Tibial artery (tissue), 4 donors: ENCODE results near the gene GXYLT1.
A peak's percentile ranks its signal among the peaks of the same experiment; 100 is the strongest.

Experiments
- DNase-seq, 2 donors: peaks; one replicate each; pipeline ENCODE4 v3.0.0-alpha.2; 2019
- H3K27ac ChIP-seq, 2 donors: fragments of 200-600 bp; sonication (generic) in 1 of 2; 1 replicate in 1 of 2; 2 replicates in 1 of 2; pipeline ENCODE4 v1.5.1; 2018 to 2019; ENCODE audit warnings: mild to moderate bottlenecking in 1 of 2
- H3K27me3 ChIP-seq, 2 donors: fragments of 200-600 bp; sonication (generic) in 1 of 2; one replicate each; pipeline versions ENCODE4 v1.5.1 to v1.6.0; 2016 to 2019
- H3K36me3 ChIP-seq, 3 donors: fragments of 200-600 bp; sonication (generic) in 2 of 3; one replicate each; pipeline ENCODE4 v1.5.1; 2016 to 2019; ENCODE audit warnings: mild to moderate bottlenecking in 2 of 3
- H3K4me1 ChIP-seq, 4 donors: fragments of 200-600 bp; sonication (generic) in 2 of 4; 1 replicate in 3 of 4; 2 replicates in 1 of 4; pipeline ENCODE4 v1.5.1; 2016 to 2019
- H3K4me3 ChIP-seq, 2 donors: fragments of 200-600 bp; sonication (generic) in 1 of 2; 1 replicate in 1 of 2; 2 replicates in 1 of 2; pipeline ENCODE4 v1.5.1; 2018 to 2019; ENCODE audit warnings: mild to moderate bottlenecking in 2 of 2
- H3K9me3 ChIP-seq, 3 donors: fragments of 200-600 bp; sonication (generic) in 1 of 3; one replicate each; pipeline ENCODE4 v1.5.1; 2016 to 2019
- CTCF ChIP-seq, 2 experiments: fragments of 200-600 bp in 1 of 2; fragments of 450-650 bp in 1 of 2; IDR thresholded peaks; one replicate each; pipeline ENCODE4 v1.5.1; 2017 to 2019; ENCODE audit warnings: antibody characterized with exemption in 2 of 2, mild to moderate bottlenecking in 1 of 2, moderate library complexity in 1 of 2
- intact Hi-C: fragments of 100-400 bp; cut with DNase I; formaldehyde crosslinking; loops from one replicate; pipeline ENCODE4 v1.15.0; 2023; ENCODE audit warnings: low total_unique reads

GXYLT1 gene

GRCh38 chr12:42135259-42135814 lies 9.3 kb downstream of the GXYLT1 start:
- intact Hi-C loops, result no loop called here
- Histone ChIP-seq H3K36me3 (no peaks in the 10 kb centered on the region), H3K9me3 (no peaks in the 10 kb centered on the region), H3K4me1 (peaks cover 0 to 18% (median 8%) of the 10 kb centered on the region in 4 donors), H3K27me3 (no peaks in the 10 kb centered on the region), H3K27ac (no peak overlapping the region), H3K4me3 (no peak overlapping the region)
- no peak for TF ChIP-seq CTCF (IDR thresholded peaks at IDR 0.05)
- DNase-seq, result no peak

GRCh38 chr12:42130672-42131402 lies 13.8 kb downstream of the GXYLT1 start:
- Histone ChIP-seq H3K4me3 (no peak overlapping the region), H3K9me3 (no peaks in the 10 kb centered on the region), H3K27me3 (no peaks in the 10 kb centered on the region), H3K36me3 (no peaks in the 10 kb centered on the region), H3K27ac (no peak overlapping the region), H3K4me1 (peaks cover 0 to 25% (median 10%) of the 10 kb centered on the region in 4 donors)
- no peak for TF ChIP-seq CTCF (IDR thresholded peaks at IDR 0.05)
- intact Hi-C loops, result no loop called here
- DNase-seq, result peak; percentile 38 to 73

- peak; percentile 81 to 83 for TF ChIP-seq CTCF (IDR thresholded peaks at IDR 0.05)
- no peaks in the 10 kb centered on the region for H3K27me3 ChIP-seq
- H3K4me1 ChIP-seq, result peaks cover 0 to 20% (median 10%) of the 10 kb centered on the region in 4 donors
- no peak overlapping the region for H3K4me3 ChIP-seq
- no peaks in the 10 kb centered on the region for H3K9me3 ChIP-seq
- H3K36me3 ChIP-seq, result no peaks in the 10 kb centered on the region
- H3K27ac ChIP-seq, result no peak overlapping the region
- DNase-seq, result no peak
- intact Hi-C loops, result loop anchor here (5.0 kb wide), 1 partner anchor 203 kb away; no protein-coding TSS in a partner anchor
Observed at GRCh38 chr12:42129595-42130204, 15.0 kb downstream of the GXYLT1 start.

GRCh38 chr12:42128888-42129287 lies 15.8 kb downstream of the GXYLT1 start:
- Histone ChIP-seq H3K9me3 (no peaks in the 10 kb centered on the region), H3K4me1 (peaks cover 0 to 20% (median 10%) of the 10 kb centered on the region in 4 donors), H3K4me3 (no peak overlapping the region), H3K27ac (no peak overlapping the region), H3K36me3 (no peaks in the 10 kb centered on the region), H3K27me3 (no peaks in the 10 kb centered on the region)
- no peak for TF ChIP-seq CTCF (IDR thresholded peaks at IDR 0.05)
- intact Hi-C loops, result loop anchor here (5.0 kb wide), 1 partner anchor 203 kb away; no protein-coding TSS in a partner anchor
- DNase-seq, result no peak

- no peak overlapping the region for H3K27ac ChIP-seq
- H3K36me3 ChIP-seq, result no peaks in the 10 kb centered on the region
- no peaks in the 10 kb centered on the region for H3K27me3 ChIP-seq
- no peak for DNase-seq
- TF ChIP-seq CTCF (IDR thresholded peaks at IDR 0.05), result no peak
- peaks cover 0 to 20% (median 10%) of the 10 kb centered on the region in 4 donors for H3K4me1 ChIP-seq
- no peak overlapping the region for H3K4me3 ChIP-seq
- intact Hi-C loops, result loop anchor here (5.0 kb wide), 1 partner anchor 204 kb away; no protein-coding TSS in a partner anchor
- no peaks in the 10 kb centered on the region for H3K9me3 ChIP-seq
Observed at GRCh38 chr12:42128327-42128726, 16.3 kb downstream of the GXYLT1 start.
